Tibial artery (tissue), 4 donors: ENCODE measurements around the gene KDM1B.

ENCODE experiments used
- DNase-seq, 2 donors: peaks; one replicate each; pipeline ENCODE4 v3.0.0-alpha.2; 2019
- H3K27ac ChIP-seq, 2 donors: fragments of 200-600 bp; sonication (generic) in 1 of 2; 1 replicate in 1 of 2; 2 replicates in 1 of 2; pipeline ENCODE4 v1.5.1; 2018 to 2019; ENCODE audit warnings: mild to moderate bottlenecking in 1 of 2
- H3K27me3 ChIP-seq, 2 donors: fragments of 200-600 bp; sonication (generic) in 1 of 2; one replicate each; pipeline versions ENCODE4 v1.5.1 to v1.6.0; 2016 to 2019
- H3K36me3 ChIP-seq, 3 donors: fragments of 200-600 bp; sonication (generic) in 2 of 3; one replicate each; pipeline ENCODE4 v1.5.1; 2016 to 2019; ENCODE audit warnings: mild to moderate bottlenecking in 2 of 3
- H3K4me1 ChIP-seq, 4 donors: fragments of 200-600 bp; sonication (generic) in 2 of 4; 1 replicate in 3 of 4; 2 replicates in 1 of 4; pipeline ENCODE4 v1.5.1; 2016 to 2019
- H3K4me3 ChIP-seq, 2 donors: fragments of 200-600 bp; sonication (generic) in 1 of 2; 1 replicate in 1 of 2; 2 replicates in 1 of 2; pipeline ENCODE4 v1.5.1; 2018 to 2019; ENCODE audit warnings: mild to moderate bottlenecking in 2 of 2
- H3K9me3 ChIP-seq, 3 donors: fragments of 200-600 bp; sonication (generic) in 1 of 3; one replicate each; pipeline ENCODE4 v1.5.1; 2016 to 2019
- CTCF ChIP-seq, 2 experiments: fragments of 200-600 bp in 1 of 2; fragments of 450-650 bp in 1 of 2; IDR thresholded peaks; one replicate each; pipeline ENCODE4 v1.5.1; 2017 to 2019; ENCODE audit warnings: antibody characterized with exemption in 2 of 2, mild to moderate bottlenecking in 1 of 2, moderate library complexity in 1 of 2
- intact Hi-C: fragments of 100-400 bp; cut with DNase I; formaldehyde crosslinking; loops from one replicate; pipeline ENCODE4 v1.15.0; 2023; ENCODE audit warnings: low total_unique reads

The KDM1B gene

DNA sequence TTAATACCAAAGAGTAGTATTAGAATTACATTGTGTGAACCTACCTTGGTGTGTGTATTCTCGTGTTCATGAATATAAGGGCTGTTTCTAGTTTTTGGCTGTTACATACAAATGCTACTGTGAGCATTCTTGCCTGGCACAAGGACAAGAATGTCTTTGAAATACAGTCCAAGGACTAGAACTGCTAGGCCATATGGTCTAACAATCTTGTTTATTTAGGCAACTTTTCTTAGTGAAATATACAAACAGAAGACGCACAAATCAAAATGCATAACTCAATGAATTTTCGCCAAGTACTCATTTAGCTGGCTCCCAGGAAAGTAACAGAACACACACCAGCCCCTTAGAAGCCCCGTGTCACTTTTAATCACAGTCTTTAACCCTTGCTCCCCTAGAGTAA lies 28.5 kb downstream of the KDM1B start:
- no peak for TF ChIP-seq CTCF (IDR thresholded peaks at IDR 0.05)
- intact Hi-C loops, result no loop called here
- Histone ChIP-seq H3K27ac (no peak overlapping the region), H3K4me3 (no peak overlapping the region), H3K27me3 (no peaks in the 10 kb centered on the region), H3K36me3 (peaks cover 6 to 19% (median 13%) of the 10 kb centered on the region in 3 donors), H3K9me3 (no peaks in the 10 kb centered on the region), H3K4me1 (peaks cover 0 to 4% (median 0%) of the 10 kb centered on the region in 4 donors)
- DNase-seq, result no peak

DNA sequence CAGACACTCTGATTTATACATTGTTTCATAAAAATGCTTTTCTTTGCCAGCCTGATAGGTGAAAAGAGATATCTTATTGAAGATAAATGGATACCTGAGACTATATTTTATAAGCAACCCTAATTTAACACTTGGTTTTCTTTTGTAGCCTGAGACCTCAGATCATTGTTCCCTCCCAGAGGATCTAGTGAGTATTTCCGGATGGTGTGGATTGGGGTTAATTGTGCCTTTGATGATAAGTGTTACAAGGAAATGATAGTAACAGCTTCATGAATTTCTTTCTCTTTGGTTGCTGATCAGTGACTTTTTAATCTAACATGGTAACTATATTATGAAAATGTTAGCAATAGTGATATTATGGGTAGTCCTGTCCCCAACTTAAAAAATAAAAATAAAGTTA lies 30.4 kb downstream of the KDM1B start:
- intact Hi-C loops, result no loop called here
- Histone ChIP-seq H3K9me3 (no peaks in the 10 kb centered on the region), H3K4me1 (peaks cover 0 to 4% (median 0%) of the 10 kb centered on the region in 4 donors), H3K36me3 (peaks cover 6 to 19% (median 10%) of the 10 kb centered on the region in 3 donors), H3K27ac (no peak overlapping the region), H3K4me3 (no peak overlapping the region), H3K27me3 (no peaks in the 10 kb centered on the region)
- DNase-seq, result no peak
- TF ChIP-seq CTCF (IDR thresholded peaks at IDR 0.05), result no peak

GRCh38 chr6:18186033-18186432 lies 30.8 kb downstream of the KDM1B start:
- Histone ChIP-seq H3K4me1 (peaks cover 0 to 4% (median 0%) of the 10 kb centered on the region in 4 donors), H3K27ac (no peak overlapping the region), H3K4me3 (no peak overlapping the region), H3K36me3 (peaks cover 6 to 24% (median 10%) of the 10 kb centered on the region in 3 donors), H3K27me3 (no peaks in the 10 kb centered on the region), H3K9me3 (no peaks in the 10 kb centered on the region)
- intact Hi-C loops, result no loop called here
- TF ChIP-seq CTCF (IDR thresholded peaks at IDR 0.05), result no peak
- DNase-seq, result no peak

GRCh38 chr6:18186540-18187250 lies 31.5 kb downstream of the KDM1B start:
- no peak overlapping the region for H3K4me3 ChIP-seq
- no peaks in the 10 kb centered on the region for H3K27me3 ChIP-seq
- peaks cover 8 to 30% (median 17%) of the 10 kb centered on the region in 3 donors for H3K36me3 ChIP-seq
- no peak overlapping the region for H3K27ac ChIP-seq
- H3K9me3 ChIP-seq, result no peaks in the 10 kb centered on the region
- intact Hi-C loops, result no loop called here
- no peak for DNase-seq
- no peak for TF ChIP-seq CTCF (IDR thresholded peaks at IDR 0.05)
- H3K4me1 ChIP-seq, result peaks cover 0 to 4% (median 0%) of the 10 kb centered on the region in 4 donors

DNA sequence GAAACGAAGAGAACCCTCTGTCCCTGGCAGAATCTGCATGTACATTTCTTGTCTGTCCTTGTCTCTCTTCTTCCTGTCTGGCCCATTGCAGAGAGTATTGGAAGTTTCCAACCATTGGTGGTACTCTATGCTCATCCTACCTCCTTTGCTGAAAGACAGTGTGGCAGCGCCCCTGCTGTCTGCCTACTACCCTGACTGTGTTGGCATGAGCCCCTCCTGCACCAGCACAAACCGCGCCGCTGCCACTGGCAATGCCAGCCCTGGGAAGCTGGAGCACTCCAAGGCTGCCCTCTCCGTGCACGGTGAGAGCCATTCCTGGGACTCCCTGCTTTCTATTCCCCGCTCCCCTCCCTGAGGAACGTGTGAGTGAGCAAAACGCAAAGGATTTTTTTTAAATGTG lies 32.5 kb downstream of the KDM1B start:
- Histone ChIP-seq H3K4me3 (no peak overlapping the region), H3K4me1 (peaks cover 0 to 4% (median 0%) of the 10 kb centered on the region in 4 donors)

More for the DNA sequence above, 32.5 kb downstream of the KDM1B start:
- Histone ChIP-seq H3K9me3 (no peaks in the 10 kb centered on the region), H3K36me3 (peaks cover 13 to 38% (median 22%) of the 10 kb centered on the region in 3 donors), H3K27me3 (no peaks in the 10 kb centered on the region), H3K27ac (no peak overlapping the region)
- intact Hi-C loops, result no loop called here
- no peak for TF ChIP-seq CTCF (IDR thresholded peaks at IDR 0.05)
- DNase-seq, result no peak
